ELR (cell line): ENCODE measurements around the gene PTPRG.
A peak's percentile ranks its signal among the peaks of the same experiment; 100 is the strongest.

Experiments used
- DNase-seq: peaks from one replicate; pipeline ENCODE4 v3.0.0-alpha.2; 2015; ENCODE audit warnings: low read depth

Gene PTPRG

GRCh38 chr3:62188681-62189375, 627.5 kb downstream of the PTPRG start:
- DNase-seq: peak; percentile 78

GRCh38 chr3:62189376-62189698, 628.0 kb downstream of the PTPRG start:
- no peak for DNase-seq

- DNase-seq: no peak
Measured at GRCh38 chr3:62192891-62193290, 631.5 kb downstream of the PTPRG start.

- DNase-seq: no peak
Measured at GRCh38 chr3:62193586-62194345, 632.4 kb downstream of the PTPRG start.

GRCh38 chr3:62197350-62198012, 636.1 kb downstream of the PTPRG start:
- DNase-seq: no peak

- no peak for DNase-seq
Measured at GRCh38 chr3:62199126-62199525, 637.8 kb downstream of the PTPRG start.

- peak; percentile 41 for DNase-seq
Measured at GRCh38 chr3:62201438-62202035, 640.2 kb downstream of the PTPRG start.

GRCh38 chr3:62203152-62203551, 641.8 kb downstream of the PTPRG start:
- no peak for DNase-seq

GRCh38 chr3:62203561-62203960, 642.2 kb downstream of the PTPRG start:
- no peak for DNase-seq

GRCh38 chr3:62207197-62207596, 645.8 kb downstream of the PTPRG start:
- no peak for DNase-seq

- no peak for DNase-seq
Measured at GRCh38 chr3:62208385-62208784, 647.0 kb downstream of the PTPRG start.

- no peak for DNase-seq
Measured at GRCh38 chr3:62209101-62209500, 647.7 kb downstream of the PTPRG start.

- no peak for DNase-seq
Measured at GRCh38 chr3:62210011-62210410, 648.6 kb downstream of the PTPRG start.

GRCh38 chr3:62211675-62212429, 650.5 kb downstream of the PTPRG start:
- DNase-seq: no peak

- no peak for DNase-seq
Measured at GRCh38 chr3:62214850-62215249, 653.5 kb downstream of the PTPRG start.

GRCh38 chr3:62220616-62221015, 659.2 kb downstream of the PTPRG start:
- no peak for DNase-seq

GRCh38 chr3:62225051-62225450, 663.7 kb downstream of the PTPRG start:
- DNase-seq: no peak

GRCh38 chr3:62226601-62227339, 665.4 kb downstream of the PTPRG start:
- DNase-seq: no peak

GRCh38 chr3:62228467-62228866, 667.1 kb downstream of the PTPRG start:
- no peak for DNase-seq

GRCh38 chr3:62229211-62229610, 667.8 kb downstream of the PTPRG start:
- DNase-seq: no peak

- peak; percentile 37 for DNase-seq
Measured at GRCh38 chr3:62229908-62230307, 668.5 kb downstream of the PTPRG start.
